ENCODE measurements around the gene ZNF516.

Gene ZNF516

GRCh38 chr18:76507830-76508385 lies 12.9 kb upstream of the ZNF516 start:
- no peak for DNase-seq

DNA sequence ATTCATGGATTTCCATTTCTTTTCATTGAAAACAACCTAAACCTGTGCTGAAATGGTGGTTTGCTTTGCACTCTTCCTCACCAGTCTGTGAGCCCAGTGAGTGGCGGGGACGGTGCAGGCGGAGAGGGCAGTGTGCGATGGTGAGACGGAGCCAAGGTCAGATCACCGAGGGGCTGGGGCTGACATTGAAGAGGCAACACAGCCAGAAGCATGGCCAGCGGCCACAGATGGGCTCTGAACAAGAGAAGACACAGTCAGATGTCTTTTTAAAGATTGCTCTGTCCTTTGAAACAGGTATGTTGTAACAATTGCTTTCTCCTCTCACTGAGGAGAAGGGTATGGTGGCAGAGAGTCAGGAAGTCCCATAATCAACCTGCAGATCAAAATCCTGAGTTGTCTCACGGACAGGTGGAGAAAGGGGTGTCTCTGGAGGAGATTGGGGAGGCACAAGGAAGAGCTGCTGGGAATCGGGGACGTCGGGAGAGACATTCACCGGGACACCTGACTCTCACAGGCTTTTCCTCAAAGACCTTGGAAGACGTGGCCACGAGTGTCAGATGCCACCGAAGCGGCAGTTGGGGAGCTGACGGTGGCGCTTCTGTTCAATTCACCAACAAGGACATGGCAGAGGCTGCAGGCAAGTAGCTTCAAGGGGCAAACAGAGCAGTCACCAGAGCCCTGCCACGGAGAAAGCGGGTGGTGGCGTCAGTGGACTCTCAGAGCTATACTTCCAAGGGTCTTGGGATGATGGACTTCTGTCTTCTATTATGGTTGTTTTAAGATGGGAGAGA lies 12.1 kb upstream of the ZNF516 start:
- no peak for DNase-seq

DNA sequence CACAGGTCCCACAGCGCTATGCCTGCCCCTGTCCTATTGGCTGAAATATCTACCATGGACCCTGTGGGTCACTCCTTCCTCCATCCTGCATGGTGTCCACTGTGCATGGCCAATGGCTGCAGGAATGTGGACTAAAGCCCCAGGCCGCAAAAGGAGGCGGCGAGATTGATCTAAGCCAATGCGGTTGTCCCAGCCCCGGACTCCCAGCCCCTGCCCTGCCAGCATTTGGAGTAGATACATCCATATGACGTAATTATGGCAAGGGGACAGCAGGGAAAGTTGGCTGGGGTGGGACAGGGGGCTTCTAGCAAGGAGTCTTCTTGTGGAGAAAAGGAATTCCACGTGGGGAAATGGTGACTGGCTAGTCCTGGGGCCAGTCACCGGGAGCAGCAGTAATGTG lies 11.4 kb upstream of the ZNF516 start:
- no peak for DNase-seq

- DNase-seq: no peak
Observed at GRCh38 chr18:76505614-76506013, 10.6 kb upstream of the ZNF516 start.

GRCh38 chr18:76504749-76505148 lies 9.7 kb upstream of the ZNF516 start:
- no peak for DNase-seq

- DNase-seq: no peak
Observed at GRCh38 chr18:76503649-76504386, 8.8 kb upstream of the ZNF516 start.

GRCh38 chr18:76502551-76502950 lies 7.5 kb upstream of the ZNF516 start:
- DNase-seq: no peak

GRCh38 chr18:76499637-76500340 lies 4.7 kb upstream of the ZNF516 start:
- DNase-seq: no peak

DNA sequence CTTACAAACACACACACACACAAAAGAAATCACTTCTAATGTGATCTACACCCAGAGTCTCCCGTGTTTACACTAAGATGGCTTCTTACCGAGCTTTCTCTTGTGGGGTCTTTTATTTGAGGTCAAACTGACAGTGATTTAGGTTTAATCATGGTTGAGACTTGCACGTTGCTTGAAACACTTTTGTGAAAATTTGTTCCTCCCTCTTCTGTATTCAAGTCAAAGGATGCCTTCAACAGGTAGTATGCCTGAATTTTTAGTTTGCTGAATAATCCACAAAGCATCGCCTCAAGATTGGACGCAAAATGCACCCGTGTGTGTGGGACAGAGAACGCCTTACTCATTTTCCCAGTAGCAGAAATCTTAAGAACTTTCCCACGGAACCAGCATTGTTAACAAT lies 4.0 kb upstream of the ZNF516 start:
- no peak for DNase-seq

GRCh38 chr18:76498064-76498463 lies 3.0 kb upstream of the ZNF516 start:
- no peak for DNase-seq

DNA sequence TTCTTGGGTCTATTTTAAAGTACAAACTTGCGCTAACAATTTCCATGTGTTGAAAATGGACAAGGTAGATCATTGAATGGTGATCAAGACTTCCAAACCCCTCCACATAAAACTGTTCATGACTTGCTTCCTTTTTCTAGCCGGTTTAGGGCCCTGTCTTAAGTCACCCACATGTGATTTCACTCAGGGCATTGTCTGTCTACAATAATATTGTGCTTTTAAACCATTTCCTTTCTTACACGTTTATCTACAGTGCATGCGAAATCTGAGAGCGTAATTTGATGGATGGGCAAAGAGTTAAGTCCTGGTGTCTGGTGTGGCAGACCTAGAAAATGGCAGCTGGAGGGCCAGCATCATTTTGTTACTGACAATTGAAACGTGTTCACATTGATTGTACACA lies 2.0 kb upstream of the ZNF516 start:
- DNase-seq: no peak

- DNase-seq: no peak
Observed at GRCh38 chr18:76496194-76496890, 1.3 kb upstream of the ZNF516 start.

GRCh38 chr18:76495435-76496193 lies 572 bp upstream of the ZNF516 start:
- DNase-seq: no peak

DNA sequence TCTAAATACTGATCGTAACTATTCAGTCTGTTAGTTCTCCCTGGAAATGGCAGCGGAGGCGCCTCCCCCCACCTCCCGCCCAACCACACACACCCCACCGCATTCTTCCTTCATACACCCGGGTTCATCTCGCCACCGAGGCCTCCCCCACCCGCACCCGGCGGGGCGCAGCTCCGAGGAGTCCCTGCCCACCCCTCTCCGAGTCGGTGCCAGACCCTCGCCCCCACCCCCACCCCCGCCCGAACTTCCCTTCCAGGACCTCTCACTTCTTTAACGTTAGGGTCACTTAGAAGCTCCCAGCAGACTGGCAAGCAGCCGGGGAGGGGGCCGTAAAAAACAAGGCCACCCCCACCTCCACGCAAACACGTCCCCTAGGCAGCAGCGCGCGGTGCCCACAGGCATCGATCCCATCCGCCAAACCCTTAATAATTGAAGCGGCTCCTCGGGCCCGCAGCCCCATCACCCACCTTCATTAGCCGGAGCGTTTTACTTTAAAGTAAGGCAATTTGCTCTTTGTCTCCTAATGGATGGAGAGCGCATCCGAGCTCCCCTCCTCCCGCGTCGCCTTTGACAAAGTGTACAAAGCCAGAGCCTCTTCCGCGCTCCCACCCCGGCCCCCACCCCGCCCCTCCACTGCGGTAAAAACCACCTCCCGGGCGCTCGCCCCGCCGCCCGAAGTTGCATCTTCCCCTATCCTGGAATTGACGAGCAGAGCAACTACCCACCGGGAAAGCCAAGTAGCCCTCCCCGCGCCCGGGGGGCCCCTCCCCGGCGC lies 624 bp downstream of the ZNF516 start:
- no peak for DNase-seq

- DNase-seq: no peak
Observed at GRCh38 chr18:76493213-76494161, 1.6 kb downstream of the ZNF516 start.

DNA sequence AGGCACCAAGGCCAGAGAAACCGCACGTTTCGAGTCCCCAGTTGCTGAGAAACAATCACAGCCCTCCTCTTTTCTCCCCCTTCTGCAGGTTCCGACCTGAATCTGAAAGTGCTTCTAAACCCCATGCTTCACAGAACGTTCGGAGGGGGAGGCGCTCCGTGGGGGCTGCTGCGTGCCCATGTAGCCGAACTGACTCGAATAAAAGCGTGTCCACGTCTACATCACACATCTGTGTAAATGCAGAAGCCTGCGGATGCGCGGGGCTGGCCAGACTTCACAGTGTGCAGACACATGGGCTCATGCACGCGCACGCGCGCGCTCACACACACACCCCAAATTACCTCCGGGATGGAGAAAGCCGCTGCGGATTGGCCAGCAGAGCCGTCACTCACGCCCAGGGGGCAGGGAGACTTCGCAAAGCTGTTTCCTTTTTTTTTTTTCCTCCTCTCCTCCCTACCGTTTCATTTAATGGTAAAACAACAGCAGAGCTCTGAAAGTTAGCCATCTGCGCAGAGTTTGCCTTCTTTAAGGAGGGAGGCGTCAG lies 2.3 kb downstream of the ZNF516 start:
- peak; percentile 79 for DNase-seq

DNA sequence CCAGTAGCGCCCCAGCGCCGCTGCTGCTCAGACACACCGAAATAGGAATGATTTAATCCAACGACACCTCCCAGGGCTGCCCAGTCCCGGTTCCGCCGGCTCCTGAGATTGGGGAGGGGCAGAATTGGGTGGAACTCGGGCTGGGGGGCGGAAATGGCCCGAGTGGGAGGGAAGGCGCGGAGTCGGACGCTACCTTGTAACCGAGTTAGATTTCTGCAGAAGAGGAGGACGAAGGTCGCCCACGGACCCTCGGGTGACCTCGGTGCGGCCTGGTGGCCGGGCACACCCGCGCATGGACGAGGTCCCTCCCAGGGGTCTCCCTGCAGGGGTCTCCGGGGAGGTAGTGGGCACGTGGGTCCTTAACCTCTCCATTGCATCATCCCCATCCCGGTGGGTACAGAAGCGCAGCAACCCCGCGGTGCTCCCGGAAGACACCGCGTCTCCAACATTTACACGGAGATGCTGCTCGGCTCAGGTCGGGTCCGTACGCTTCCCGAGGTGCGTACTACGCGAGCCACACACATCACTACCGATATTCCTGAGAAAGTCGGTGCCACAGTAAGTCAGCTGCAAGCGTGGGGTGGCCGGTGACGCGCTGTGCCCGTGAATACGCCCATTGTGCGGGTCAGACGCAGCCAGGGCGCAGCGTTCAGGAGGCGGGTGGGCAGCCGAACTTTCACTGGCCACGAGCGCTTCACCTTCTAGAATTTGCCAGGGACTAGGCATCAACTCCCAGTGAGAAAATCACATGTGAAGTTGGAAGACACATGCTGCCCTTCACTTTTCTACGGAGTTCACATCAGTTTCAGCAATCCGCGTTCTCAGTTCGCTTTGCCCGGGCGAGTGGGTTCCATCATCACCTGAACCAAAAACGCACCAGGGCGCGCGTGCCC lies 3.0 kb downstream of the ZNF516 start:
- DNase-seq: no peak

GRCh38 chr18:76491473-76491775 lies 3.6 kb downstream of the ZNF516 start:
- DNase-seq: peak; percentile 26

Measured in activated gamma-delta T cell (primary cell).